ENCODE measurements around the gene SRA1.
A peak's percentile ranks its signal among the peaks of the same experiment; 100 is the strongest.

GRCh38 chr5:140564196-140565023, 7.1 kb upstream of the SRA1 start, which contains the start of the genes APBB3 and SLC35A4:
- TF ChIP-seq CTCF (IDR thresholded peaks at IDR 0.05): no peak
- TF ChIP-seq RORB (CRISPR knock-in tag; IDR thresholded peaks at IDR 0.05): no peak
- peak; percentile 62; the same call in 1 of the 2 replicates for TF ChIP-seq TP53 (CRISPR knock-in tag; IDR thresholded peaks at IDR 0.05)
- peak; percentile 93 for TF ChIP-seq USF2 (CRISPR knock-in tag; IDR thresholded peaks at IDR 0.05)
- TF ChIP-seq ATF3 (CRISPR knock-in tag; conservative IDR thresholded peaks at IDR 0.05): no peak; the same call in 1 of the 2 replicates
- TF ChIP-seq MAX (CRISPR knock-in tag; IDR thresholded peaks at IDR 0.05): peak; percentile 99
- TF ChIP-seq FOXP4 (CRISPR knock-in tag; IDR thresholded peaks at IDR 0.05): no peak; the same call in 1 of the 2 replicates
- peak; percentile 81; the same call in 1 of the 2 replicates for TF ChIP-seq AFF4 (CRISPR knock-in tag; IDR thresholded peaks at IDR 0.05; ENCODE audit: borderline replicate concordance)
- TF ChIP-seq ARID4B (CRISPR knock-in tag; IDR thresholded peaks at IDR 0.05; ENCODE audit: borderline replicate concordance): peak; percentile 87
